Osteocyte (in vitro differentiated cells): ENCODE measurements around the gene PHEX. TPM values are rescaled to one million over a fixed set of nuclear protein-coding genes. Genes with fewer than 3 reads are reported as not detected.

Experiments used
- DNase-seq: peaks from one replicate; pipeline ENCODE4 v3.0.0; 2021; ENCODE audit warnings: mixed read lengths; ENCODE audit not compliant: unreplicated experiment; ENCODE audit errors: extremely low spot score
- H3K27ac Mint-ChIP-seq: one replicate; pipeline ENCODE4 v1.8.0; 2021; ENCODE audit warnings: mild to moderate bottlenecking, mixed read lengths; ENCODE audit not compliant: unreplicated experiment
- H3K27me3 Mint-ChIP-seq: one replicate; pipeline ENCODE4 v1.8.0; 2021; ENCODE audit warnings: mixed read lengths; ENCODE audit not compliant: unreplicated experiment
- H3K36me3 Mint-ChIP-seq: one replicate; pipeline ENCODE4 v1.8.0; 2021; ENCODE audit warnings: mixed read lengths; ENCODE audit not compliant: unreplicated experiment
- H3K4me1 Mint-ChIP-seq: one replicate; pipeline ENCODE4 v1.8.0; 2021; ENCODE audit warnings: mixed read lengths; ENCODE audit not compliant: unreplicated experiment
- H3K4me3 Mint-ChIP-seq: one replicate; pipeline ENCODE4 v1.8.0; 2021; ENCODE audit warnings: mild to moderate bottlenecking, moderate library complexity, mixed read lengths; ENCODE audit not compliant: unreplicated experiment
- H3K9me3 Mint-ChIP-seq: one replicate; pipeline ENCODE4 v1.8.0; 2021; ENCODE audit warnings: mixed read lengths; ENCODE audit not compliant: unreplicated experiment
- total RNA-seq: library from RNA; stranded (reverse); gene quantifications from 2 replicates; pipeline ENCODE4 v1.2.1, GENCODE V29; 2021
- TF ChIP-seq, protein P1 (sequence below): fragments of 200-600 bp; sonication (generic); IDR thresholded peaks from 2 replicates; pipeline ENCODE4 v1.5.0; 2021; ENCODE audit warnings: antibody characterized with exemption, mild to moderate bottlenecking, moderate library complexity

The PHEX gene
- total RNA-seq, 1 donor from 2014 or later = 1.6 TPM

DNA sequence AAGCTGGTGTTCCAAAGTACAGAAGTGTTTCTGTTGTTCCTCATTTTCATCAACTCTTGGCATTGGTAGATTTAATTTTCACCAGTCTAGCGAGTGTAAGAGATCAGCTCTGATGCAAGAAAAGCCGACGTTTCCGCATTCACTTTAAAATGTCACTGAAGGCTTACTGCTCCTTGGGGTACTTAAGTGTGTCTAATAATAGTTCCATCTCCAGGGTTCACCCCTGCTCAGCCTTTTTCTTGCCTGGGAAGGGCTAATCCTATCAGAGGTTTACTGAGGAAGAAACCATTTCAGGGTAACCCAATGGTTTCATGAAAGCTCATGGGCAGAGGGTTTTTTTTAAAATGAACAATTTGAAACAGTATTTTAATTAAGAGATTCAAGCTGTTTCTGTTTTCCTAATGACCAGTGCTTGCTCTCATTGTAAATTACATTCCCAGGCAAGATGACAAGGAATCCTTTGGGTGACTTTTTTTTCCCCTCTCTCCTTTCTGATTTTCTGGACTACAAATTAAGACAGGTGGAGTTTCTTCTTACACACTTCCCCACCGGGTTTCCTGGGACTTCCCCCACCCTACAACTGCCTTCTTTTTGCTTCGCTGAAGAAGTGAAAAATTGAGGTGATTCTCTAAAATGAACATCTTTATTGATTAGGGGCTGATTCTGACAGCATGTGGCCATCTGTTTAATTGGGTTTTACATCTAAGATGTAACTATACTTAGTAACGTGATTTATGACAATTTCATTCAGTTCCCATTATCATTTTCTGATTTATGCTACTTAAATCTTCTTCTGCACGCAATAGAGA is 161.9 kb downstream of the PHEX start:
- TF ChIP-seq, protein P1, sequence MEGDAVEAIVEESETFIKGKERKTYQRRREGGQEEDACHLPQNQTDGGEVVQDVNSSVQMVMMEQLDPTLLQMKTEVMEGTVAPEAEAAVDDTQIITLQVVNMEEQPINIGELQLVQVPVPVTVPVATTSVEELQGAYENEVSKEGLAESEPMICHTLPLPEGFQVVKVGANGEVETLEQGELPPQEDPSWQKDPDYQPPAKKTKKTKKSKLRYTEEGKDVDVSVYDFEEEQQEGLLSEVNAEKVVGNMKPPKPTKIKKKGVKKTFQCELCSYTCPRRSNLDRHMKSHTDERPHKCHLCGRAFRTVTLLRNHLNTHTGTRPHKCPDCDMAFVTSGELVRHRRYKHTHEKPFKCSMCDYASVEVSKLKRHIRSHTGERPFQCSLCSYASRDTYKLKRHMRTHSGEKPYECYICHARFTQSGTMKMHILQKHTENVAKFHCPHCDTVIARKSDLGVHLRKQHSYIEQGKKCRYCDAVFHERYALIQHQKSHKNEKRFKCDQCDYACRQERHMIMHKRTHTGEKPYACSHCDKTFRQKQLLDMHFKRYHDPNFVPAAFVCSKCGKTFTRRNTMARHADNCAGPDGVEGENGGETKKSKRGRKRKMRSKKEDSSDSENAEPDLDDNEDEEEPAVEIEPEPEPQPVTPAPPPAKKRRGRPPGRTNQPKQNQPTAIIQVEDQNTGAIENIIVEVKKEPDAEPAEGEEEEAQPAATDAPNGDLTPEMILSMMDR = no peak
- Mint-ChIP-seq H3K4me1 (peaks cover 20% of the 10 kb centered on the region), H3K27ac (no peak overlapping the region), H3K4me3 (no peak overlapping the region), H3K36me3 (no peaks in the 10 kb centered on the region), H3K27me3 (no peaks in the 10 kb centered on the region), H3K9me3 (peaks cover 4% of the 10 kb centered on the region)
- DNase-seq = no peak

DNA sequence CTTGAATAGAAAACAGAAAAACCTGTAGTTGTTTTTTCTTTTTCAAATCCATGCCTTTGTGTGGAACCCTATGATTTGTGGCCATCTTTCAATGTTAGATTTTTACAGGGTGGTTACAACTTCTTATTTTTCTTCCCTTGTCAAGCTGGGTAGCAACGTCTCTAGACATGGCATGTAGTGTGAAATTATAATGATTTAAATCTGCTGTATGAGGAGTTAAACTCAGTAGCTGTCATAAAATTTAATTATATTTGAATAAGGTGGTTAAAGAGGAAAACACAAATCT is 162.5 kb downstream of the PHEX start:
- TF ChIP-seq, protein P1 = no peak
- Mint-ChIP-seq H3K36me3 (no peaks in the 10 kb centered on the region), H3K9me3 (peaks cover 4% of the 10 kb centered on the region), H3K4me3 (no peak overlapping the region), H3K27me3 (no peaks in the 10 kb centered on the region), H3K27ac (no peak overlapping the region), H3K4me1 (peaks cover 20% of the 10 kb centered on the region)
- no peak for DNase-seq

DNA sequence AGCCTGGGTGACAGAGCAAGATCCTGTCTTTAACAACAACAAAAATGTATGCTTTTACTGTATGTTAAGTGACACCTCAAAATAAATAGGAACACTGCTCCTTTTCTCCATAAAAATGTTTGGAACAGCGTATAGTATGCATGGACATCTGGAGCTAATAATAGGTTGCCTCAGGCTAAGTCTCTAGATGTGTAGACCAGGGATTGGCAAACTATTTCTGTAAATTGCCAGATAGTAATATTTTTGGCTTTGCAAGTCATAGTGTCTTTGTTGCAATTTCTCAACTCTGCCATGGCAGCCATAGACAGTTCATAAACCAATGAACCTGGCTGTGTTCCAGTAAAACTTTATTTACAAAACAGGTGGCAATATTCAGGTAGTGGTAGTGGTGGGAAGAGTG is 164.0 kb downstream of the PHEX start:
- TF ChIP-seq, protein P1 = no peak
- DNase-seq = no peak
- peaks cover 4% of the 10 kb centered on the region for H3K9me3 Mint-ChIP-seq
- no peaks in the 10 kb centered on the region for H3K27me3 Mint-ChIP-seq
- H3K4me3 Mint-ChIP-seq = no peak overlapping the region
- H3K27ac Mint-ChIP-seq = peak overlapping the region; percentile 67
- no peaks in the 10 kb centered on the region for H3K36me3 Mint-ChIP-seq
- H3K4me1 Mint-ChIP-seq = peaks cover 20% of the 10 kb centered on the region

DNA sequence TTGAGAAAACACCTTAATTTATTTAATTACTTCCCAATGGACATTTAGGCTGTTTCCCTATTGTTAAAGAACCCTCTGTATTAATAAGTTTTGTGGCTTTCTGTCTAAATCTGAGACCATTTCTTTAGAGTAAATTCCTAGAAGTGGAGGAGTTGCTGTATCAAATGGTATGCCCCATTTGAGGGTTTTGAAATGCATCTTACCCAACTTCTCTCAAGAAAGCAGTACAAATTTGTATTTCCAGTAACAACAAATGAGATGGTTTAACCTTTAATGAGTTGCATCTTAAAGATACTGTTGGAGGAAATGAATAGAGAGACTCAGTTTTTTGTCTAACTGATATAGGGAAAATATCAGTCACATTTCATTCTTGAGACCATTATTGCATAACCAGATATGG is 170.1 kb downstream of the PHEX start:
- DNase-seq = no peak
- Mint-ChIP-seq H3K36me3 (no peaks in the 10 kb centered on the region), H3K9me3 (peaks cover 4% of the 10 kb centered on the region), H3K27me3 (peaks cover 3% of the 10 kb centered on the region), H3K4me1 (no peaks in the 10 kb centered on the region), H3K4me3 (no peak overlapping the region), H3K27ac (no peak overlapping the region)
- TF ChIP-seq, protein P1 = no peak

DNA sequence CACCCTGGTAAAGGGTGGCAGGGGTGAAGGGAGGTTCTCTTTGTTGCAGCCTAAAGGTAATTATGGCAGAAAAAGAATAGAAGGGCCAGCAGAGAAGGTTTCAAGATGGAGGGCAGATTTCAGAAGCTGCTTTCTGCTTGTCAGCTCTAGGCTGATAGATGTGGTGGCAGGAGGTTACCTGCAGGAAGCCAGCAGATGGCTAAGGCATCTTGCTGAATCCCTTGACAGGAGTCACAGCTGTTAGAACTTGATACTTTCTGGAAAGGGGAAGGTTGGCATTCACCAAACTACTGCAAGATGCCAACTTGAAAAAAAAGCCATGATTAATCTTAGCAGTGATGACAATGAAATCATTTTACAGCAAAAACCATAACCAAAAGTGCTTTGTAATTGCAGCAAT is 171.1 kb downstream of the PHEX start:
- Mint-ChIP-seq H3K9me3 (peaks cover 4% of the 10 kb centered on the region), H3K4me3 (no peak overlapping the region), H3K27ac (no peak overlapping the region), H3K27me3 (peaks cover 3% of the 10 kb centered on the region), H3K4me1 (no peaks in the 10 kb centered on the region), H3K36me3 (no peaks in the 10 kb centered on the region)
- no peak for DNase-seq
- TF ChIP-seq, protein P1 = no peak
